Measurements from ENCODE around the gene RFX8.

Gene RFX8

DNA sequence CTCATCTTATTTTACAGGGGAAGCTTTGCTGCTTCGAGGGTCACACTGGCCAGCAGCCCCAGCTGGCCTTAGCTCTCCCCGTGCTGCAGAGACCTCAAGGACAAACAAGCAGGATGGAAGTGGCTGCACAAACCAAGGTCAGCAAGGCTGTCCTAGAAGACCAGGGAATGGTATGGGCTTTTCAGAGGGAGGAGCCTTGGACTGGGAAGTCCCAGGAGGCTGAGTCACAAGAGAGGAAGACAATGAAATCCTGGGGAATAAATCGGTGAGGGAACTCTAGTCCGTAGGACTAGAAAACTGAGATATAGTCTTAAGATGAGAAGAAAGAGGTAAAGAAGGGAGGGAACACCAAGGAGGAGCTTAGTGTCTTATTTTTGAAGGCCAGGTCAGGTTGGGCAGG, 103.3 kb downstream of the RFX8 start:
- H3K4me3 ChIP-seq (ENCODE audit: low read depth, low read length): no peak overlapping the region
- H3K27me3 ChIP-seq (replicated peaks): no peaks in the 10 kb centered on the region
- TF ChIP-seq, protein P1, sequence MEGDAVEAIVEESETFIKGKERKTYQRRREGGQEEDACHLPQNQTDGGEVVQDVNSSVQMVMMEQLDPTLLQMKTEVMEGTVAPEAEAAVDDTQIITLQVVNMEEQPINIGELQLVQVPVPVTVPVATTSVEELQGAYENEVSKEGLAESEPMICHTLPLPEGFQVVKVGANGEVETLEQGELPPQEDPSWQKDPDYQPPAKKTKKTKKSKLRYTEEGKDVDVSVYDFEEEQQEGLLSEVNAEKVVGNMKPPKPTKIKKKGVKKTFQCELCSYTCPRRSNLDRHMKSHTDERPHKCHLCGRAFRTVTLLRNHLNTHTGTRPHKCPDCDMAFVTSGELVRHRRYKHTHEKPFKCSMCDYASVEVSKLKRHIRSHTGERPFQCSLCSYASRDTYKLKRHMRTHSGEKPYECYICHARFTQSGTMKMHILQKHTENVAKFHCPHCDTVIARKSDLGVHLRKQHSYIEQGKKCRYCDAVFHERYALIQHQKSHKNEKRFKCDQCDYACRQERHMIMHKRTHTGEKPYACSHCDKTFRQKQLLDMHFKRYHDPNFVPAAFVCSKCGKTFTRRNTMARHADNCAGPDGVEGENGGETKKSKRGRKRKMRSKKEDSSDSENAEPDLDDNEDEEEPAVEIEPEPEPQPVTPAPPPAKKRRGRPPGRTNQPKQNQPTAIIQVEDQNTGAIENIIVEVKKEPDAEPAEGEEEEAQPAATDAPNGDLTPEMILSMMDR (IDR thresholded peaks at IDR 0.05; ENCODE audit: low read depth, low read length, missing control alignments): no peak
- in situ Hi-C loops (cut with HindIII; ENCODE audit: low pct_ligation_motif_present, low sequenced_read_pairs): no loop called here
- no peak for DNase-seq
- no peaks in the 10 kb centered on the region for H3K36me3 ChIP-seq (replicated peaks)
- no peak overlapping the region for H3K27ac ChIP-seq

DNA sequence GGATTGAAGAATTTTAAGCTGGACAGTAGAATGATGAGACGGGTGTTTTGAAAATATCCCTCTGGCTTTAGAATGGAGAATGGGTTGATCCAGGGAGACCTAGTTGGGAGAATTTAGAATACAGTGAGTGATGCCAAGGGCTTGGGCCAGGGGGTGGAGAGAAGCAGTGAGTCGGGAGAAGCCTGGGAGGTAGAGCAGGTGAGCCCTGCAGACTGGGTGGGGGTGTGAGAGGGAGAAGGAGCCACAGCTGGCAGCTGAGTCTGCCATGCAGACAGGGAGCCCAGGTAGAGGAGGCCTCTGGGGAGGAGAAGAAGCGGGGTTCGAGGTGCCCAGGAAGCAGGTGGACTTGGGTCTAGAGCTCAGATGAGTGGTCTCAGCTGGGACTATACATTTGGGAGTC, 105.8 kb downstream of the RFX8 start:
- no peaks in the 10 kb centered on the region for H3K27me3 ChIP-seq (replicated peaks)

DNA sequence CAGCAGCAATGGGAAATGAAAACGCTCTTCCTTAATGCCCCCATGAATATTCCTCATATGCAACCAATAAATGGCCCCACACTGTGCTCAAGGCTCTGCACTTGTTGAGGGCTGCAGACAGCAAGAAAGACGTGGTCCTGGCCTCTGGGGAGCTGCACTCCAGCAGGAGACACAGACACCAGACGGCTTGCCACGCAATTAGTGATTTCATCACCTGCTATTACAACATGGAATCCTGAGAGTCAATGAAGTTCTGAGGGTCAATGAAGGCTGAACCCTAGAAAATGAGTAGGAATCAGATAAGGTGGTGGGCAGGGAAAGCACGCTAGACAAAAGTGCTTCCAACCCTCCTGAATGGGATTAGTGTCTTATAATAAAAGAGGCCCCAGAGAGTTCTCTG, 106.5 kb downstream of the RFX8 start:
- in situ Hi-C loops (cut with HindIII; ENCODE audit: low pct_ligation_motif_present, low sequenced_read_pairs): no loop called here
- Histone ChIP-seq H3K4me3 (ENCODE audit: low read depth, low read length) (no peak overlapping the region), H3K36me3 (replicated peaks) (no peaks in the 10 kb centered on the region), H3K27ac (no peak overlapping the region), H3K27me3 (replicated peaks) (no peaks in the 10 kb centered on the region)
- no peak for DNase-seq
- TF ChIP-seq, protein P1 (IDR thresholded peaks at IDR 0.05; ENCODE audit: low read depth, low read length, missing control alignments): no peak

More for the DNA sequence above, 105.8 kb downstream of the RFX8 start:
- H3K4me3 ChIP-seq (ENCODE audit: low read depth, low read length): no peak overlapping the region
- H3K27ac ChIP-seq: no peak overlapping the region
- TF ChIP-seq, protein P1 (IDR thresholded peaks at IDR 0.05; ENCODE audit: low read depth, low read length, missing control alignments): no peak
- DNase-seq: no peak
- H3K36me3 ChIP-seq (replicated peaks): no peaks in the 10 kb centered on the region
- in situ Hi-C loops (cut with HindIII; ENCODE audit: low pct_ligation_motif_present, low sequenced_read_pairs): no loop called here

DNA sequence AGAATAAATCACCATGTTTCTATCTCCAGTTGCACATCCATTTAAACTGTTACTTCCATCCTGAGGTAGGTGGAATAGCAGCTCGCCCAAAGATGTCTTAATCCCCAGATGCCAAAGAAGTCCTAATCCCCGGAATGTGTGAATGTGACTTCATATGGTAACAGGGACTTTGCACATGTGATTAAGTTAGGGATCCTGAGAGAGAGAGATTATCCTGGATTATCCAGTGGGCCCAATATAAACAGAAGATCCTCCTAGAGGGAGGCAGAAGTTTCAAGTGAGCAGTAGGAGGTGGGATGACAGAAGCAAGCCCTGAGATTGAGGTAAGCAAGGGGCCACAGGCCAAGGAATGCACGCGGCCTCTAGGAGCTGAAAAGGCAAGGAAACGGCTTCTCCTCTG, 107.4 kb downstream of the RFX8 start:
- H3K27me3 ChIP-seq (replicated peaks): no peaks in the 10 kb centered on the region

DNA sequence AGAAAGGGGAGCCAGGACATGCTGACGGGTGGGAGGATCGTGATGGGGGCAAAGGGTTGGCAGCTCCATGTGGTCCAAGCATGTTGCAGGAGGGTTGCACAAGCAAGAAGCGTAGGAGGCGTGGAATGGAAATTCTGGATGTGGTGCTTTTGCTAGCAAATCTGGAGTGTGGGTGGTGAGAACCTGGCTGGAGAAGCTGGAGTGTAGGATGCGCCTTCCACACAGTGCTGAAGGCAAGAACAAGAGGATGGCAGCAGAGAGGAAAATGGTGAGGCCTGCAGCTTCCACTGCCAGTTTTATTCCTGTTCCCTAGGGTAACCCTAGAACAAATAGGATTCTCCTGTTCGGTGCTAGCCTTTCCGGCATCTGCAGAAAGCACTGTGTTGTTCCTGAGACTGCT, 110.0 kb downstream of the RFX8 start:
- no peak for DNase-seq
- Histone ChIP-seq H3K27ac (no peak overlapping the region), H3K36me3 (replicated peaks) (no peaks in the 10 kb centered on the region), H3K27me3 (replicated peaks) (no peaks in the 10 kb centered on the region), H3K4me3 (ENCODE audit: low read depth, low read length) (no peak overlapping the region)
- in situ Hi-C loops (cut with HindIII; ENCODE audit: low pct_ligation_motif_present, low sequenced_read_pairs): no loop called here
- TF ChIP-seq, protein P1 (IDR thresholded peaks at IDR 0.05; ENCODE audit: low read depth, low read length, missing control alignments): no peak

More for the DNA sequence above, 107.4 kb downstream of the RFX8 start:
- no peak for DNase-seq
- Histone ChIP-seq H3K27ac (no peak overlapping the region), H3K36me3 (replicated peaks) (no peaks in the 10 kb centered on the region), H3K4me3 (ENCODE audit: low read depth, low read length) (no peak overlapping the region)
- in situ Hi-C loops (cut with HindIII; ENCODE audit: low pct_ligation_motif_present, low sequenced_read_pairs): no loop called here
- TF ChIP-seq, protein P1 (IDR thresholded peaks at IDR 0.05; ENCODE audit: low read depth, low read length, missing control alignments): no peak

DNA sequence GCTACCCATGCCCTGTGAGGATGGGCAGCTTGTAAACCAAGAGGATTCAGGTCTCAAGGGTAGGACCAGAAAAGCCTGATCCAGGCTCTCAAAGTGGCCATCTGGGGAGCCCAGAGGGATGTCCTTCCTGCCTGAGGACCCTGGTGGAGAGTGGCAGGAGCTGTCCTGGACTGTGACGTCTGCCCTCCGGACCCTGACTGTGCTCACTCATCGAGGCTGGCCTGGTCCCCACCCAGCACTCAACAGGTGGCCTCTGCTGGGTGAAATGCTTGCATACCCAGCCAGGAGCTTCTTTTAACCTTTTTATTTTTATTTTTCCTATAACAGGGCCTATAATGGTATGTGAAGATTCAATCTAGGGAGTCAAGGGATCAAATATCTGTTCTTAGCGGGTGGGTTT, 112.1 kb downstream of the RFX8 start:
- H3K27ac ChIP-seq: no peak overlapping the region
- no peak for DNase-seq
- in situ Hi-C loops (cut with HindIII; ENCODE audit: low pct_ligation_motif_present, low sequenced_read_pairs): no loop called here
- no peaks in the 10 kb centered on the region for H3K27me3 ChIP-seq (replicated peaks)
- no peaks in the 10 kb centered on the region for H3K36me3 ChIP-seq (replicated peaks)
- TF ChIP-seq, protein P1 (IDR thresholded peaks at IDR 0.05; ENCODE audit: low read depth, low read length, missing control alignments): no peak
- H3K4me3 ChIP-seq (ENCODE audit: low read depth, low read length): no peak overlapping the region
